Uterus (tissue), 4 donors: ENCODE measurements around the gene MAN2B2. TPM values are rescaled to one million over a fixed set of nuclear protein-coding genes. Genes with fewer than 3 reads are reported as not detected.

Source experiments
- DNase-seq, 2 donors: peaks; one replicate each; pipeline ENCODE4 v3.0.0-alpha.2; 2019 to 2020
- H3K27ac ChIP-seq, 2 donors: fragments of 200-600 bp; sonication (generic); 1 replicate in 1 of 2; 2 replicates in 1 of 2; pipeline ENCODE4 v1.5.1; 2016 to 2018
- H3K27me3 ChIP-seq, 2 donors: fragments of 200-600 bp; sonication (generic); one replicate each; pipeline ENCODE4 v1.5.1; 2018 to 2019; ENCODE audit warnings: control low read depth in 1 of 2
- H3K36me3 ChIP-seq, 2 donors: fragments of 200-600 bp; sonication (generic); one replicate each; pipeline ENCODE4 v1.5.1; 2019; ENCODE audit warnings: control low read depth in 1 of 2
- H3K4me1 ChIP-seq, 2 donors: fragments of 200-600 bp; sonication (generic); one replicate each; pipeline ENCODE4 v1.5.1; 2018 to 2019; ENCODE audit warnings: control low read depth in 1 of 2
- H3K4me3 ChIP-seq, 2 donors: fragments of 200-600 bp; sonication (generic); 1 replicate in 1 of 2; 2 replicates in 1 of 2; pipeline ENCODE4 v1.5.1; 2018 to 2019; ENCODE audit warnings: mild to moderate bottlenecking in 1 of 2
- H3K9me3 ChIP-seq, 2 donors: fragments of 200-600 bp; sonication (generic); one replicate each; pipeline ENCODE4 v1.5.1; 2019; ENCODE audit warnings: control low read depth in 1 of 2
- POLR2A ChIP-seq, 2 donors: fragments of 450-650 bp; IDR thresholded peaks; one replicate each; pipeline ENCODE4 v1.6.1; 2016; ENCODE audit warnings: antibody characterized with exemption in 2 of 2, mild to moderate bottlenecking in 1 of 2, moderate library complexity in 1 of 2
- intact Hi-C: fragments of 100-400 bp; cut with DNase I; formaldehyde crosslinking; loops from one replicate; pipeline ENCODE4 v1.15.1; 2023; ENCODE audit warnings: low total_unique reads
- total RNA-seq, 4 donors: library from RNA; depleted of rRNA in 3 of 4; stranded (reverse); fragments of >200 nt in 3 of 4; gene quantifications; one replicate each; pipeline versions ENCODE4 v1.1.0 to v1.2.4, GENCODE V29; 2014 to 2023
- TF ChIP-seq, protein P1 (sequence below), 4 experiments: fragments of 200-600 bp in 2 of 4; fragments of 450-650 bp in 2 of 4; sonication (generic) in 2 of 4; IDR thresholded peaks; one replicate each; pipeline ENCODE4 v1.5.1; 2016 to 2019; ENCODE audit warnings: antibody characterized with exemption in 4 of 4, mild to moderate bottlenecking in 2 of 4, moderate library complexity in 1 of 4
- donor health status: DM: yes; HTN: yes; CAD: no.

Gene MAN2B2
- total RNA-seq, 4 donors from 2014 or later, result 14.8 to 30.8 (median 19.2) TPM

DNA sequence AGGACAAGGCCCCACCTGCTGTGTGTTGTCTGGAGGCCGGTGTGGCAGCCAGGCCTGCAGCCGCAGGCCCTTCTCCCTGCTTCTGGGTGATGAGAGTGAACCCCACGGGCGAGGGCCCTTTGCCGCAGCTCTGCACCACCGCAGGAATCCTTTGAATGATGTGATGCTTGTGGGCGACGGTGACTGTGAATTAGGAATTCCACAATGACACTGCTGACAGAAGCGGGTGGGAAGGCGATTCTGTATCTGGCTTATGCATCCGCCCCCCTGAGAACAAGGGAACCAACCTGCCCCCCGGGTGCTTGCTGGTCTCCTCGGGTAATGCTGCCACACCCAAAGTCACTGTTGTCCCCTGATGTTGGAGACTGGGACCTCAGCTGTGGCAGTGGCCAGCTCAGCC is 19.5 kb upstream of the MAN2B2 start:
- Histone ChIP-seq H3K27me3 (no peaks in the 10 kb centered on the region), H3K4me3 (no peak overlapping the region), H3K4me1 (no peaks in the 10 kb centered on the region), H3K9me3 (no peaks in the 10 kb centered on the region), H3K27ac (no peak overlapping the region), H3K36me3 (no peaks in the 10 kb centered on the region)
- intact Hi-C loops, result no loop called here
- no peak for DNase-seq
- TF ChIP-seq, protein P1, sequence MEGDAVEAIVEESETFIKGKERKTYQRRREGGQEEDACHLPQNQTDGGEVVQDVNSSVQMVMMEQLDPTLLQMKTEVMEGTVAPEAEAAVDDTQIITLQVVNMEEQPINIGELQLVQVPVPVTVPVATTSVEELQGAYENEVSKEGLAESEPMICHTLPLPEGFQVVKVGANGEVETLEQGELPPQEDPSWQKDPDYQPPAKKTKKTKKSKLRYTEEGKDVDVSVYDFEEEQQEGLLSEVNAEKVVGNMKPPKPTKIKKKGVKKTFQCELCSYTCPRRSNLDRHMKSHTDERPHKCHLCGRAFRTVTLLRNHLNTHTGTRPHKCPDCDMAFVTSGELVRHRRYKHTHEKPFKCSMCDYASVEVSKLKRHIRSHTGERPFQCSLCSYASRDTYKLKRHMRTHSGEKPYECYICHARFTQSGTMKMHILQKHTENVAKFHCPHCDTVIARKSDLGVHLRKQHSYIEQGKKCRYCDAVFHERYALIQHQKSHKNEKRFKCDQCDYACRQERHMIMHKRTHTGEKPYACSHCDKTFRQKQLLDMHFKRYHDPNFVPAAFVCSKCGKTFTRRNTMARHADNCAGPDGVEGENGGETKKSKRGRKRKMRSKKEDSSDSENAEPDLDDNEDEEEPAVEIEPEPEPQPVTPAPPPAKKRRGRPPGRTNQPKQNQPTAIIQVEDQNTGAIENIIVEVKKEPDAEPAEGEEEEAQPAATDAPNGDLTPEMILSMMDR (IDR thresholded peaks at IDR 0.05), result no peak
- TF ChIP-seq POLR2A (IDR thresholded peaks at IDR 0.05), result no peak

DNA sequence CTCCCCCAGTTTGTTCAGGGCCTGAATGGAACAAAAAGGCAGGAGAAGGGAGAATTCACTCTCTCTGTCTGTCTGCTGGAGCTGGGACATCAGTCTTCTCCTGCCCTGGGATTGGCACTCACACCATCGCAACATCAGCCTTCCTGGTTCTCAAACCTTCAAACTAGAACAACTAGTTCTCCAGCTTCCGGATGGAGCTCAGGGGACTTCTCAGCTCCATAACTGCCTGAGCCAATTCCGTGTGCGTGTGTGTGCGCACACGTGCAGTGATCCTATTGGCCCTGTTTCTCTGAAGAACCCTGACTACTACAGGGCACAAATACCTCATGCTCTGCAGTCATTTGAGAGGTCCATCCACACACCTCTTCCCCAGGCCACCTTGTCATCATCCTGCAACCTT is 18.7 kb upstream of the MAN2B2 start:
- intact Hi-C loops, result no loop called here
- H3K27ac ChIP-seq, result no peak overlapping the region
- H3K9me3 ChIP-seq, result no peaks in the 10 kb centered on the region
- H3K4me3 ChIP-seq, result no peak overlapping the region
- H3K36me3 ChIP-seq, result no peaks in the 10 kb centered on the region
- H3K27me3 ChIP-seq, result no peaks in the 10 kb centered on the region
- no peak for DNase-seq
- TF ChIP-seq, protein P1 (IDR thresholded peaks at IDR 0.05), result no peak
- no peak for TF ChIP-seq POLR2A (IDR thresholded peaks at IDR 0.05)
- no peaks in the 10 kb centered on the region for H3K4me1 ChIP-seq

DNA sequence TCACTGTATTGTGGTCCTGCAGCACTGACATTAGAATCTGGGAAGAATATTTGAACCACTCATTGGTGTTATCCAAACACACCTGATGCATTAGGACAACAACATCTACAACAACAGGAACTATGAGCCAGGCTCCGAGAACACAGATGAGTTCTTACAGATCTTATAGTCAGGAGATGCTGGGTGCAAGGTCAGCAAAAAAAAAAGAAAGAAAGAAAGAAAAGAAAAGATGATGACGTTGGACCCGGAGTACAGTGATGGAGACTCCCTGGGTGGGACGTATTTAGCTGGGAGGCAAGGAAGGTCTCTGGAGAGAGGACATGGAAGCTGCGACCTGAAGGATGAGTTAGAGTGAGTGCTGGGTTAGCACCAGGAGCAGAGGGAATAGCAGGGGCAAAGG is 17.8 kb upstream of the MAN2B2 start:
- Histone ChIP-seq H3K36me3 (no peaks in the 10 kb centered on the region), H3K4me3 (no peak overlapping the region), H3K9me3 (no peaks in the 10 kb centered on the region), H3K27me3 (no peaks in the 10 kb centered on the region), H3K27ac (no peak overlapping the region), H3K4me1 (no peaks in the 10 kb centered on the region)
- intact Hi-C loops, result no loop called here
- no peak for TF ChIP-seq POLR2A (IDR thresholded peaks at IDR 0.05)
- TF ChIP-seq, protein P1 (IDR thresholded peaks at IDR 0.05), result no peak
- no peak for DNase-seq

DNA sequence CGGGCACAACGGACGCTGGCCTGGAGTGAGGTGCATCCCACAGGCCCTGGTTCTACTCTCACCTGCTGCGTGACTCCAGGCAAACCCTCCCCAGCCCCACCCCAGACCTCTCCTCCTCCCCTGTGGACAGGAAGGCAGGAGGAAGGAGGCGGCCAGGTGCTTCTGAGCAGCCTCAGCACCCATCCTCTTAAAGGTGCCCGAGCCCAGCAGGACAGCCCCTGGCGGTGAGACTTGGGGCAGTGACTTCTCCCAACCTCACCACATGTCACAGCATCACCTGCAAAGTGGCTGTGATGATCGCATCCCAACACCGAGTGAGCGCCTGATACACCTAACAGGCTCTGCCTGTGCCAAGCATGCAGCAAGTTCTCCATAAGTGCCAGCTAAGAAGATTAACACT is 17.1 kb upstream of the MAN2B2 start:
- intact Hi-C loops, result no loop called here
- no peaks in the 10 kb centered on the region for H3K4me1 ChIP-seq
- no peak for TF ChIP-seq POLR2A (IDR thresholded peaks at IDR 0.05)
- TF ChIP-seq, protein P1 (IDR thresholded peaks at IDR 0.05), result no peak
- no peak for DNase-seq
- H3K9me3 ChIP-seq, result no peaks in the 10 kb centered on the region
- H3K36me3 ChIP-seq, result no peaks in the 10 kb centered on the region
- no peaks in the 10 kb centered on the region for H3K27me3 ChIP-seq
- no peak overlapping the region for H3K27ac ChIP-seq
- no peak overlapping the region for H3K4me3 ChIP-seq

DNA sequence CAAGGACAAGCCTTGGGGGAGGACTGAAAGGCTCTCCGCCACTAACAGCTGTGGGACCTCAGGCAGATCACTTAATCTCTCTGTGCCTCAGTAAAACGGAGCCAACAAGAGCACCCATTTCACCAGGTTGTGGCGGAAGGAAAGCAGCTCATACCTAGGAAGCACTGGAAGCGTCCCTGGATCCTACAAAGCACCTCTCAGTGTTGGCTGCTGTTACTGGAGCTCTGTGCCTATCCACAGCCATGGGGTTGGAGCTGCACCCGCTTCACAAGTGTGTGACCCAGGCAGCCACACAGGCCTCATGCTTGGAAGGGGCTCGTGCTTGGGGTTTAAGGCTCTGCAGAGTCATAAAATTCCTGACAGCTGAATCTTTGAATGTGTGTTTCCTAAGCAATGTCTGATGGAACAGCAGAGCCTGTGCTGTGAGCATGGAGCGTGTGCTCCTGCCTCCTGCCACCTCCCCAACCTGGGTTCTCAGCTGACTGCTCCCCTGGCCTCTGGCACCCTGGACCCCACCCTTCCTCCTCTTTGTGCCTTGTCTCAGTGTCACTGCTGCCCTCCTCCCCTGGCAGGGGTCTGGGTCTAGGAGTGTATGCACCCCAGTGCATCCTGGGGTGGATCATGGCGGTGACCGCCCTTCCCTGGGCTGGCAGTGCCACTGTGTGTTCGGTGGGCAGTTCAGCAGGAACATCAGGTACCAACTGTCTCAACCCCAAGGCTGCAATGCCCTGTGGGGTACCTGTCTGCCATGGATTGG is 14.4 kb upstream of the MAN2B2 start:
- Histone ChIP-seq H3K9me3 (no peaks in the 10 kb centered on the region), H3K27ac (no peak overlapping the region), H3K4me1 (peaks cover 0 to 5% of the 10 kb centered on the region in 2 donors), H3K4me3 (no peak overlapping the region), H3K36me3 (no peaks in the 10 kb centered on the region), H3K27me3 (peaks cover 0 to 8% of the 10 kb centered on the region in 2 donors)
- intact Hi-C loops, result no loop called here
- TF ChIP-seq, protein P1 (IDR thresholded peaks at IDR 0.05), result no peak
- no peak for TF ChIP-seq POLR2A (IDR thresholded peaks at IDR 0.05)
- no peak for DNase-seq
